Measurements from ENCODE around the gene LBP. TPM values are rescaled to one million over a fixed set of nuclear protein-coding genes. Genes with fewer than 3 reads are reported as not detected.

Gene LBP
- total and polyA plus RNA-seq, 2 of the 13 experiments (the other 11 are each of a cell fraction or from before 2014, with no cell fraction given) = 0.07 to 0.20 TPM

GRCh38 chr20:38301309-38301708 is 45.0 kb upstream of the LBP start:
- WGBS (ENCODE audit: low lambda C conversion rate) = 36% methylated on average over 3 of the region's 3 CpGs
- Histone ChIP-seq H3K9me3 (ENCODE audit: low read length) (no peaks in the 10 kb centered on the region), H2AFZ (ENCODE audit: low read length) (no peak overlapping the region), H4K20me1 (ENCODE audit: insufficient read depth, low read length) (no peaks in the 10 kb centered on the region), H3K27me3 (ENCODE audit: control insufficient read depth in 1 of 2, insufficient read depth in 2 of 2, low read length in 2 of 2) (peaks cover 2 to 30% of the 10 kb centered on the region in 2 experiments; a peak in 3 of 5 replicates), H3K4me3 (replicated peaks in 1 of 3; ENCODE audit: insufficient read depth in 1 of 3, low read depth in 2 of 3, low read length in 3 of 3) (no peak overlapping the region), H3K9ac (ENCODE audit: insufficient read depth, low read depth, low read length) (no peak overlapping the region), H3K79me2 (ENCODE audit: insufficient read depth, low read length) (no peaks in the 10 kb centered on the region), H3K27ac (ENCODE audit: extremely low read length, insufficient read depth, low read length) (no peak overlapping the region), H3K4me1 (ENCODE audit: insufficient read depth, low read length) (peaks cover 6% of the 10 kb centered on the region; the same call in 1 of the 2 replicates), H3K4me2 (ENCODE audit: low read depth, low read length) (no peak overlapping the region), H3K36me3 (replicated peaks in 1 of 2; ENCODE audit: control insufficient read depth in 1 of 2, insufficient read depth in 2 of 2, low read length in 2 of 2) (no peaks in the 10 kb centered on the region)
- CTCF ChIA-PET (ENCODE audit: low intra/inter-chr PET ratio, low total read pairs) = no interaction called here
- DNase-seq (ENCODE audit: low spot score) = no peak
- TF ChIP-seq CBX1 (IDR thresholded peaks at IDR 0.05; ENCODE audit: low read depth) (no peak), ZNF746 (CRISPR knock-in tag; IDR thresholded peaks at IDR 0.05) (no peak), ZNF253 (CRISPR knock-in tag; IDR thresholded peaks at IDR 0.05; ENCODE audit: borderline replicate concordance) (no peak), RXRA (CRISPR knock-in tag; IDR thresholded peaks at IDR 0.05) (no peak), FOXK1 (CRISPR knock-in tag; IDR thresholded peaks at IDR 0.05; ENCODE audit: borderline replicate concordance, low read depth) (no peak), ZNF615 (CRISPR knock-in tag; IDR thresholded peaks at IDR 0.05; ENCODE audit: borderline replicate concordance) (no peak), ZNF121 (CRISPR knock-in tag; IDR thresholded peaks at IDR 0.05) (no peak), PAWR (CRISPR knock-in tag; IDR thresholded peaks at IDR 0.05; ENCODE audit: borderline replicate concordance) (no peak), RFX3 (CRISPR knock-in tag; IDR thresholded peaks at IDR 0.05) (no peak), ZNF34 (CRISPR knock-in tag; IDR thresholded peaks at IDR 0.05; ENCODE audit: borderline replicate concordance) (no peak), ZNF18 (CRISPR knock-in tag; IDR thresholded peaks at IDR 0.05; ENCODE audit: insufficient replicate concordance) (no peak), HNRNPL (IDR thresholded peaks at IDR 0.05; ENCODE audit: low read depth, low read length) (no peak), SAP130 (CRISPR knock-in tag; IDR thresholded peaks at IDR 0.05; ENCODE audit: low read depth) (no peak)
- TF ChIP-seq, protein P1, sequence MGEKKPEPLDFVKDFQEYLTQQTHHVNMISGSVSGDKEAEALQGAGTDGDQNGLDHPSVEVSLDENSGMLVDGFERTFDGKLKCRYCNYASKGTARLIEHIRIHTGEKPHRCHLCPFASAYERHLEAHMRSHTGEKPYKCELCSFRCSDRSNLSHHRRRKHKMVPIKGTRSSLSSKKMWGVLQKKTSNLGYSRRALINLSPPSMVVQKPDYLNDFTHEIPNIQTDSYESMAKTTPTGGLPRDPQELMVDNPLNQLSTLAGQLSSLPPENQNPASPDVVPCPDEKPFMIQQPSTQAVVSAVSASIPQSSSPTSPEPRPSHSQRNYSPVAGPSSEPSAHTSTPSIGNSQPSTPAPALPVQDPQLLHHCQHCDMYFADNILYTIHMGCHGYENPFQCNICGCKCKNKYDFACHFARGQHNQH (CRISPR knock-in tag; IDR thresholded peaks at IDR 0.05) = no peak
- TF ChIP-seq, protein P2, sequence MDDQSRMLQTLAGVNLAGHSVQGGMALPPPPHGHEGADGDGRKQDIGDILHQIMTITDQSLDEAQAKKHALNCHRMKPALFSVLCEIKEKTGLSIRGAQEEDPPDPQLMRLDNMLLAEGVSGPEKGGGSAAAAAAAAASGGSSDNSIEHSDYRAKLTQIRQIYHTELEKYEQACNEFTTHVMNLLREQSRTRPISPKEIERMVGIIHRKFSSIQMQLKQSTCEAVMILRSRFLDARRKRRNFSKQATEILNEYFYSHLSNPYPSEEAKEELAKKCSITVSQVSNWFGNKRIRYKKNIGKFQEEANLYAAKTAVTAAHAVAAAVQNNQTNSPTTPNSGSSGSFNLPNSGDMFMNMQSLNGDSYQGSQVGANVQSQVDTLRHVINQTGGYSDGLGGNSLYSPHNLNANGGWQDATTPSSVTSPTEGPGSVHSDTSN (CRISPR knock-in tag; IDR thresholded peaks at IDR 0.05; ENCODE audit: borderline replicate concordance) = no peak
- TF ChIP-seq, protein P3, sequence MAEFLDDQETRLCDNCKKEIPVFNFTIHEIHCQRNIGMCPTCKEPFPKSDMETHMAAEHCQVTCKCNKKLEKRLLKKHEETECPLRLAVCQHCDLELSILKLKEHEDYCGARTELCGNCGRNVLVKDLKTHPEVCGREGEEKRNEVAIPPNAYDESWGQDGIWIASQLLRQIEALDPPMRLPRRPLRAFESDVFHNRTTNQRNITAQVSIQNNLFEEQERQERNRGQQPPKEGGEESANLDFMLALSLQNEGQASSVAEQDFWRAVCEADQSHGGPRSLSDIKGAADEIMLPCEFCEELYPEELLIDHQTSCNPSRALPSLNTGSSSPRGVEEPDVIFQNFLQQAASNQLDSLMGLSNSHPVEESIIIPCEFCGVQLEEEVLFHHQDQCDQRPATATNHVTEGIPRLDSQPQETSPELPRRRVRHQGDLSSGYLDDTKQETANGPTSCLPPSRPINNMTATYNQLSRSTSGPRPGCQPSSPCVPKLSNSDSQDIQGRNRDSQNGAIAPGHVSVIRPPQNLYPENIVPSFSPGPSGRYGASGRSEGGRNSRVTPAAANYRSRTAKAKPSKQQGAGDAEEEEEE (CRISPR knock-in tag; IDR thresholded peaks at IDR 0.05; ENCODE audit: borderline replicate concordance) = no peak
- TF ChIP-seq, protein P4, sequence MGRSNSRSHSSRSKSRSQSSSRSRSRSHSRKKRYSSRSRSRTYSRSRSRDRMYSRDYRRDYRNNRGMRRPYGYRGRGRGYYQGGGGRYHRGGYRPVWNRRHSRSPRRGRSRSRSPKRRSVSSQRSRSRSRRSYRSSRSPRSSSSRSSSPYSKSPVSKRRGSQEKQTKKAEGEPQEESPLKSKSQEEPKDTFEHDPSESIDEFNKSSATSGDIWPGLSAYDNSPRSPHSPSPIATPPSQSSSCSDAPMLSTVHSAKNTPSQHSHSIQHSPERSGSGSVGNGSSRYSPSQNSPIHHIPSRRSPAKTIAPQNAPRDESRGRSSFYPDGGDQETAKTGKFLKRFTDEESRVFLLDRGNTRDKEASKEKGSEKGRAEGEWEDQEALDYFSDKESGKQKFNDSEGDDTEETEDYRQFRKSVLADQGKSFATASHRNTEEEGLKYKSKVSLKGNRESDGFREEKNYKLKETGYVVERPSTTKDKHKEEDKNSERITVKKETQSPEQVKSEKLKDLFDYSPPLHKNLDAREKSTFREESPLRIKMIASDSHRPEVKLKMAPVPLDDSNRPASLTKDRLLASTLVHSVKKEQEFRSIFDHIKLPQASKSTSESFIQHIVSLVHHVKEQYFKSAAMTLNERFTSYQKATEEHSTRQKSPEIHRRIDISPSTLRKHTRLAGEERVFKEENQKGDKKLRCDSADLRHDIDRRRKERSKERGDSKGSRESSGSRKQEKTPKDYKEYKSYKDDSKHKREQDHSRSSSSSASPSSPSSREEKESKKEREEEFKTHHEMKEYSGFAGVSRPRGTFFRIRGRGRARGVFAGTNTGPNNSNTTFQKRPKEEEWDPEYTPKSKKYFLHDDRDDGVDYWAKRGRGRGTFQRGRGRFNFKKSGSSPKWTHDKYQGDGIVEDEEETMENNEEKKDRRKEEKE (IDR thresholded peaks at IDR 0.05) = no peak
- POLR2A ChIA-PET = no interaction called here
- intact Hi-C loops (cut with micrococcal nuclease; ENCODE audit: unreplicated experiment) = no loop called here
- ATAC-seq = no peak
- no peak for FAIRE-seq
- BruUV-seq (replicated peaks) = no TSS peak
- in situ Hi-C loops (cut with HindIII; ENCODE audit: extremely low pct_ligation_motif_present, low pct_unique_long_range_greater_than_20kb) = no loop called here
